ENCODE results near the gene LMAN1.
A peak's percentile ranks its signal among the peaks of the same experiment; 100 is the strongest.

The LMAN1 gene

GRCh38 chr18:59340312-59340711, 18.8 kb downstream of the LMAN1 start:
- DNase-seq (ENCODE audit: low read depth, low spot score) = no peak
- TF ChIP-seq CTCF (IDR thresholded peaks at IDR 0.05; ENCODE audit: insufficient read depth, low read length, missing control alignments) = no peak
- ChIA-PET CTCF (interaction anchor here (1.0 to 1.3 kb wide), 2 partner anchors 32 to 483 kb away, joined by 3 to 4 read pairs; no protein-coding TSS in a partner anchor), POLR2A (no interaction called here)
- no peak overlapping the region for H3K4me3 ChIP-seq (ENCODE audit: low read depth, low read length)

- ChIA-PET POLR2A (no interaction called here), CTCF (interaction anchor here (0.6 to 0.9 kb wide), 2 partner anchors 18 to 70 kb away, joined by 4 to 5 read pairs; no protein-coding TSS in a partner anchor)
- H3K4me3 ChIP-seq (ENCODE audit: low read depth, low read length) = no peak overlapping the region
- TF ChIP-seq CTCF (IDR thresholded peaks at IDR 0.05; ENCODE audit: insufficient read depth, low read length, missing control alignments) = no peak
- DNase-seq (ENCODE audit: low read depth, low spot score) = no peak
These were observed 26.1 kb downstream of the LMAN1 start for GRCh38 chr18:59332986-59333385.

- no peak overlapping the region for H3K4me3 ChIP-seq (ENCODE audit: low read depth, low read length)
- no peak for DNase-seq (ENCODE audit: low read depth, low spot score)
- CTCF ChIA-PET = interaction anchor here (1.0 to 2.3 kb wide), 4 partner anchors 18 to 80 kb away, joined by 5 to 7 read pairs (median 6); no protein-coding TSS in a partner anchor
- POLR2A ChIA-PET = no interaction called here
- no peak for TF ChIP-seq CTCF (IDR thresholded peaks at IDR 0.05; ENCODE audit: insufficient read depth, low read length, missing control alignments)
These were observed 30.4 kb downstream of the LMAN1 start for GRCh38 chr18:59328683-59329082.

GRCh38 chr18:59325965-59326364, 33.1 kb downstream of the LMAN1 start:
- CTCF ChIA-PET = interaction anchor here (1.6 to 2.0 kb wide), 3 partner anchors 16 to 76 kb away, joined by 5 to 8 read pairs (median 7); no protein-coding TSS in a partner anchor
- H3K4me3 ChIP-seq (ENCODE audit: low read depth, low read length) = no peak overlapping the region
- no peak for DNase-seq (ENCODE audit: low read depth, low spot score)
- POLR2A ChIA-PET = no interaction called here
- no peak for TF ChIP-seq CTCF (IDR thresholded peaks at IDR 0.05; ENCODE audit: insufficient read depth, low read length, missing control alignments)

- DNase-seq (ENCODE audit: low read depth, low spot score) = no peak
- CTCF ChIA-PET = interaction anchor here (1.2 kb wide), 1 partner anchor 8 kb away, joined by 3 read pairs; no protein-coding TSS in a partner anchor
- H3K4me3 ChIP-seq (ENCODE audit: low read depth, low read length) = no peak overlapping the region
- POLR2A ChIA-PET = no interaction called here
- TF ChIP-seq CTCF (IDR thresholded peaks at IDR 0.05; ENCODE audit: insufficient read depth, low read length, missing control alignments) = no peak
These were observed 34.5 kb downstream of the LMAN1 start for GRCh38 chr18:59324623-59324971.

GRCh38 chr18:59323931-59324622, 35.0 kb downstream of the LMAN1 start:
- no peak overlapping the region for H3K4me3 ChIP-seq (ENCODE audit: low read depth, low read length)
- ChIA-PET POLR2A (no interaction called here), CTCF (interaction anchor here (1.2 kb wide), 1 partner anchor 8 kb away, joined by 3 read pairs; no protein-coding TSS in a partner anchor)
- DNase-seq (ENCODE audit: low read depth, low spot score) = peak; percentile 31
- no peak for TF ChIP-seq CTCF (IDR thresholded peaks at IDR 0.05; ENCODE audit: insufficient read depth, low read length, missing control alignments)

All from AG04449 (cell line).